PC-3 (cell line): ENCODE measurements around the gene TFF3. TPM values are rescaled to one million over a fixed set of nuclear protein-coding genes. Genes with fewer than 3 reads are reported as not detected.

ENCODE experiments used
- ATAC-seq: fragments of 200-7000 bp; cut with Tn5 transposase; 2 replicates; pipeline ENCODE4 v1.9.1; 2020; ENCODE audit warnings: mild to moderate bottlenecking, moderate library complexity
- Bru-seq: library from RNA; stranded (reverse); fragments of 400-500 nt; gene quantifications from one replicate; lab custom pipeline; 2021; lab: Mats Ljungman, UMichigan
- BruChase-seq, 2 experiments: library from RNA; stranded (reverse); fragments of 400-500 nt; gene quantifications; one replicate each; lab custom pipeline; 2021; lab: Mats Ljungman, UMichigan
- BruUV-seq: library from RNA; stranded (reverse); fragments of 400-500 nt; replicated peaks from 2 replicates; lab custom pipeline; 2021; lab: Mats Ljungman, UMichigan
- CTCF ChIA-PET: fragments of 300-600 bp; sonication (Branson Sonifier 250); formaldehyde crosslinking; loops from one replicate; lab custom pipeline; 2022; ENCODE audit warnings: antibody characterized with exemption; lab: Charles Lee
- POLR2A ChIA-PET: fragments of 300-600 bp; sonication (Branson Sonifier 250); formaldehyde crosslinking; loops from one replicate; lab custom pipeline; 2022; ENCODE audit warnings: antibody characterized with exemption; ENCODE audit not compliant: unreplicated experiment; lab: Charles Lee
- DNase-seq: peaks from one replicate; pipeline ENCODE4 v3.0.0-alpha.2; 2015
- H2AFZ ChIP-seq: fragments of 300-600 bp; sonication (generic); 2 replicates; pipeline ENCODE4 v1.6.0; 2016; ENCODE audit warnings: antibody characterized with exemption, low read length
- H3F3A ChIP-seq: fragments of 300-600 bp; sonication (generic); one replicate; pipeline ENCODE4 v1.6.0; 2017; ENCODE audit warnings: antibody characterized with exemption, low read length, control low read depth, mild to moderate bottlenecking; ENCODE audit not compliant: unreplicated experiment
- H3K27ac ChIP-seq: fragments of 300-600 bp; sonication (generic); 2 replicates; pipeline ENCODE4 v1.5.1; 2016; ENCODE audit warnings: mild to moderate bottlenecking, low read length
- H3K27me3 ChIP-seq: fragments of 300-600 bp; sonication (generic); 2 replicates; pipeline ENCODE4 v1.6.1; 2016; ENCODE audit warnings: low read length, mixed read lengths
- H3K36me3 ChIP-seq: fragments of 300-600 bp; sonication (generic); 2 replicates; pipeline ENCODE4 v1.6.1; 2016; ENCODE audit warnings: low read depth, mixed run types, low read length, mixed read lengths
- H3K4me1 ChIP-seq: fragments of 300-600 bp; sonication (generic); 2 replicates; pipeline ENCODE4 v1.5.1; 2016; ENCODE audit warnings: low read length; ENCODE audit not compliant: insufficient read depth
- H3K4me2 ChIP-seq: fragments of 300-600 bp; sonication (generic); 2 replicates; pipeline ENCODE4 v1.6.0; 2016; ENCODE audit warnings: low read length
- H3K4me3 ChIP-seq: fragments of 300-600 bp; sonication (generic); 2 replicates; pipeline ENCODE4 v1.5.1; 2016; ENCODE audit warnings: mild to moderate bottlenecking, low read length, mixed read lengths
- H3K79me2 ChIP-seq: fragments of 300-600 bp; sonication (generic); 2 replicates; pipeline ENCODE4 v1.6.1; 2017; ENCODE audit warnings: low read length, mixed read lengths
- H3K9ac ChIP-seq: fragments of 300-600 bp; sonication (generic); 2 replicates; pipeline ENCODE4 v1.6.0; 2016; ENCODE audit warnings: mild to moderate bottlenecking, low read length
- H3K9me2 ChIP-seq: fragments of 300-600 bp; sonication (generic); replicated peaks from 2 replicates; pipeline ENCODE4 v1.6.1; 2016; ENCODE audit warnings: mixed run types, low read length, mixed read lengths
- H3K9me3 ChIP-seq: fragments of 300-600 bp; sonication (generic); 2 replicates; pipeline ENCODE4 v1.6.1; 2016; ENCODE audit warnings: low read length, mixed read lengths
- H4K20me1 ChIP-seq: fragments of 300-600 bp; sonication (generic); 2 replicates; pipeline ENCODE4 v1.6.1; 2016; ENCODE audit warnings: low read length, mixed read lengths
- CTCF ChIP-seq: fragments of 300-600 bp; sonication (generic); conservative IDR thresholded peaks from 2 replicates; pipeline ENCODE4 v1.5.1; 2017; ENCODE audit warnings: antibody characterized with exemption, low read depth, mild to moderate bottlenecking, low read length
- EZH2 ChIP-seq: fragments of 300-600 bp; sonication (generic); IDR thresholded peaks from one replicate; pipeline ENCODE4 v1.6.1; 2017; ENCODE audit warnings: antibody characterized with exemption, mild to moderate bottlenecking, low read length; ENCODE audit not compliant: unreplicated experiment
- EZH2phosphoT487 ChIP-seq: fragments of 300-600 bp; sonication (generic); IDR thresholded peaks from 2 replicates; pipeline ENCODE4 v1.6.1; 2018; ENCODE audit warnings: mild to moderate bottlenecking, antibody characterized with exemption, low read length, borderline replicate concordance
- intact Hi-C: fragments of 100-400 bp; cut with micrococcal nuclease; formaldehyde crosslinking; loops from 2 replicates; pipeline ENCODE4 v1.9.0; 2023
- long read RNA-seq: library from polyadenylated mRNA; unstranded; transcript quantifications from one replicate; pipeline ENCODE4 v2.0.0, GENCODE V29; 2021; ENCODE audit not compliant: unreplicated experiment
- total RNA-seq: library from RNA; depleted of rRNA; stranded (reverse); fragments of >200 nt; gene quantifications from 2 replicates; pipeline ENCODE4 v1.2.3, GENCODE V29; 2014; rRNA removed

The TFF3 gene
- 2.8 and 9.1 TPM in 2 replicates for total RNA-seq
- Bru-seq, nascent RNA = percentile 46 among the genes with signal in this experiment
- BruChase-seq, experiment 1, labeled RNA remaining after a 6-hour chase = percentile 36 among the genes with signal in this experiment
- percentile 50 among the genes with signal in this experiment for BruChase-seq, experiment 2, labeled RNA remaining after a 2-hour chase
- long read RNA-seq, transcript TFF3-204 (3 exons, 1,109 nt) = major isoform, 46 of 70 reads
- long read RNA-seq, transcript TFF3-203 (2 exons, 419 nt) = minor isoform, 20 of 70 reads
- long read RNA-seq, partial matches to known transcripts = 2 of 70 reads
- long read RNA-seq, other reads (novel, unspliced or antisense) = 2 of 70 reads

DNA sequence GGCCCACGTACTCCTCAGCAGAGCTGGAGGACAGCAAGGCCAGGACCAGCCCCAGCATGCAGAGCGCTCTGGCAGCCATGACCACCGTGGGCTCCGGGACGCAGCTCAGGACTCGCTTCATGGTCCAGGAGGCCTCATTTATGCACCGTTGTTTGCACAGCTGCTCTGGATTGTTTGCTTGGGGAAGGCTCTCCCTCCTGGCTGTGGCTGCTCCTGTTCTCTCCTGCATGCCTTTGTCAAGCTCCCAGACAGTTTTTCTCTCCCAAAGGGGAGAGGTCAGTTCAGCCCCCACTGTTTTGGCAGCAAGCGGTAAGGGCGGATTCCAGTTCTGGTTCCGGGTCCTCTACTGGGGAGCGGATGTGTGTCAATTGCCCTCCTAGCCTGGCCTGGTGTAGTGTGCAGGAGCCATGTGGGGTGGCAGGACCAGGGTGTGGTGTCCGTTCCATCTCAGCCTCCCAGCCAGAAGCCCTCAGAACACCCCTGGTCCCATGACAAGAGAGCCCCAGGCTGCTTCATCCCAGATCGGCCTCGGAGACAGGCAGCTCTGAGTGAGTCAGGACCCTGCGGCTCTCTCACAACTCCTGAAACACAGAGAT is at the start of gene TFF3:
TSS of gene TFF3 (minus strand) at position 114 of the 596 bp plus-strand sequence. CDS start at position 79, 35 bp downstream.
- no TSS peak for BruUV-seq
- no peaks in the 10 kb centered on the region for H4K20me1 ChIP-seq
- H3K27ac ChIP-seq = no peak within 1 kb of the TSS
- TF ChIP-seq EZH2phosphoT487 (no peak), CTCF (no peak), EZH2 (no peak)
- H3K4me1 ChIP-seq = no peaks in the 10 kb centered on the region
- no peaks in the 10 kb centered on the region for H3K9me3 ChIP-seq
- ATAC-seq (peak; percentile 66), DNase-seq (peak; percentile 25)
- no peaks in the 10 kb centered on the region for H3K9me2 ChIP-seq
- H3K4me2 ChIP-seq = no peak within 1 kb of the TSS
- H3K27me3 ChIP-seq = no peaks in the 10 kb centered on the region
- no peak within 1 kb of the TSS for H3K9ac ChIP-seq
- no peak within 1 kb of the TSS for H3K4me3 ChIP-seq
- H2AFZ ChIP-seq = no peak within 1 kb of the TSS
- H3K36me3 ChIP-seq = no peaks in the 10 kb centered on the region
- no peaks in the 10 kb centered on the region for H3F3A ChIP-seq
- no peaks in the 10 kb centered on the region for H3K79me2 ChIP-seq
- intact Hi-C loops = no loop called here
- CTCF ChIA-PET = no interaction called here
- POLR2A ChIA-PET = interaction anchor here (0.5 kb wide), 1 partner anchor 814 kb away, joined by 9 read pairs; no protein-coding TSS in a partner anchor

DNA sequence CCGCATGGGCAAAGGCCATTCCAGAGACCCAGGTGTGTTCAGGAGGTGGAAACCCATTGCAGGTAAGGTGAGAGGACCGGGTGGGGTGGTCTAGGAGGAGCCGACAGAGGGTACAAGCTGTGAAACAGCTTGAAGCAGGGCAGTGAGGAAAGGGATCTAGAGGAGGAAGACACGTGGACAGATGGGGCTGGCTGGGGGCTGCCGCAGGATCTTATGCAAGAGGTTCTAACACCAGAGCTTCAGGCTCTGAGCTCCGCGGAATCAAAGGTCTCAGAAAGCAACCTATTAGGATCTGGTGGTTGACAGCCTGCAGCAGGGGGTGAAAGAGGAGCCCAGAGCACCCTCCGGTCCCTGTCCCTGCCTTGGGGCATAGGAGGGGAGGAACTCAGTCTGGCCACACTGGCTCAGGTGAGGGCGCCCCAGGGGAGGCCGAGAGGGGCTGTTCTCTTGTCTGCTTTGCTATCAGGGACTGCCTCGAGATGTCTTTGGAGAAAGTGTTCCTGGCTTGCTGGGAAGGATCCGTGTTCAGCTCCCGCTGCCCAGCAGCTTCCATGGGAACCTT is 49.2 kb upstream of the TFF3 start:
- Histone ChIP-seq H3K27ac (peak overlapping the region; percentile 97), H4K20me1 (no peaks in the 10 kb centered on the region), H3K9me2 (no peaks in the 10 kb centered on the region), H3K79me2 (no peaks in the 10 kb centered on the region), H3K36me3 (no peaks in the 10 kb centered on the region), H2AFZ (no peak overlapping the region), H3K4me2 (0 out of 2 replicates have a peak overlapping the region, but pooled peaks have one; percentile 17), H3K4me3 (no peak overlapping the region), H3K27me3 (no peaks in the 10 kb centered on the region), H3K4me1 (peaks cover 56% of the 10 kb centered on the region), H3K9me3 (no peaks in the 10 kb centered on the region), H3F3A (no peaks in the 10 kb centered on the region), H3K9ac (peak overlapping the region; percentile 87)
- no peak for TF ChIP-seq EZH2
- no peak for TF ChIP-seq EZH2phosphoT487
- TF ChIP-seq CTCF = no peak
- BruUV-seq = no TSS peak
- intact Hi-C loops = no loop called here
- DNase-seq = no peak
- ATAC-seq = no peak
- POLR2A ChIA-PET = no interaction called here
- CTCF ChIA-PET = no interaction called here
